Vagina (tissue), 2 donors: ENCODE data around the gene HBE1.

ENCODE experiments used
- POLR2A ChIP-seq, 2 donors: fragments of 450-650 bp; IDR thresholded peaks; one replicate each; pipeline ENCODE4 v1.6.1; 2017; ENCODE audit warnings: antibody characterized with exemption in 2 of 2, mild to moderate bottlenecking in 2 of 2, moderate library complexity in 2 of 2
- POLR2AphosphoS5 ChIP-seq, 2 donors: sonication (generic); formaldehyde crosslinking; IDR thresholded peaks; one replicate each; pipeline ENCODE4 v1.9.0; 2017; ENCODE audit warnings: antibody characterized with exemption in 2 of 2, mild to moderate bottlenecking in 2 of 2, low read depth in 1 of 2; ENCODE audit not compliant: insufficient read depth in 1 of 2
- TF ChIP-seq, protein P1 (sequence below), 3 experiments: fragments of 450-650 bp in 2 of 3; fragments of 200-600 bp in 1 of 3; sonication (generic) in 1 of 3; IDR thresholded peaks; one replicate each; pipeline ENCODE4 v1.5.1; 2017 to 2019; ENCODE audit warnings: antibody characterized with exemption in 3 of 3, mild to moderate bottlenecking in 2 of 3, moderate library complexity in 2 of 3

DNA sequence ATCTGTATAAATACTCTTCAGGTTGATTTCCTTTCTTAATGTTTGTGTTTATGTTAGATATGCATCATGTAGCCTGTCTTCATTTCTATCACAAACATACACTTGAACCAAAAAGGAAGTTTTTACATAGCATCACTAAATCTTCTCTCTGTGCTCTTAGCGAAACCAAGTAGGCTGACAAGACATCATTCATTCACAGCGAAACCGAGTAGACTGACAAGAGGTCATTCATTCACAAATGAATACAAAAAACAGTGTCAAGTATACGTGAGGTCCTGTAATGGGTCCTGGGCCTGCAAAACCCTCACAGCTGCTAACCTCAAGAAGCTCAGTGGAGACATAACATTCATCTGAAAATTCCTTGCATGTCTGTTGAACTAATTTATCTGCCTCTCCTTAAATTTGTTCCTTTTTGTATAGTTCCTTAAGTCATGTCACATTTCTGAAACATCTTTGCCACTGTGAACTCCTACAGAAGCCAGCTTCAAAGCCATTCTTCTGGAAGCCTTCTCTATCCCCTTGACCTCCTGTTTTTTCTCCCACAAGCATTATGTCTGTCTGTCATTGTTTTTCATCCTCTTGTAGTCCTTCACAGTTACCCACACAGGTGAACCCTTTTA lies 9.8 kb upstream of the HBE1 start:
- TF ChIP-seq, protein P1, sequence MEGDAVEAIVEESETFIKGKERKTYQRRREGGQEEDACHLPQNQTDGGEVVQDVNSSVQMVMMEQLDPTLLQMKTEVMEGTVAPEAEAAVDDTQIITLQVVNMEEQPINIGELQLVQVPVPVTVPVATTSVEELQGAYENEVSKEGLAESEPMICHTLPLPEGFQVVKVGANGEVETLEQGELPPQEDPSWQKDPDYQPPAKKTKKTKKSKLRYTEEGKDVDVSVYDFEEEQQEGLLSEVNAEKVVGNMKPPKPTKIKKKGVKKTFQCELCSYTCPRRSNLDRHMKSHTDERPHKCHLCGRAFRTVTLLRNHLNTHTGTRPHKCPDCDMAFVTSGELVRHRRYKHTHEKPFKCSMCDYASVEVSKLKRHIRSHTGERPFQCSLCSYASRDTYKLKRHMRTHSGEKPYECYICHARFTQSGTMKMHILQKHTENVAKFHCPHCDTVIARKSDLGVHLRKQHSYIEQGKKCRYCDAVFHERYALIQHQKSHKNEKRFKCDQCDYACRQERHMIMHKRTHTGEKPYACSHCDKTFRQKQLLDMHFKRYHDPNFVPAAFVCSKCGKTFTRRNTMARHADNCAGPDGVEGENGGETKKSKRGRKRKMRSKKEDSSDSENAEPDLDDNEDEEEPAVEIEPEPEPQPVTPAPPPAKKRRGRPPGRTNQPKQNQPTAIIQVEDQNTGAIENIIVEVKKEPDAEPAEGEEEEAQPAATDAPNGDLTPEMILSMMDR (IDR thresholded peaks at IDR 0.05), result no peak
- no peak for TF ChIP-seq POLR2AphosphoS5 (IDR thresholded peaks at IDR 0.05; ENCODE audit: insufficient read depth in 1 of 2, low read depth in 1 of 2)
- no peak for TF ChIP-seq POLR2A (IDR thresholded peaks at IDR 0.05)
